WTC11 (cell line): ENCODE measurements around the gene CD244. TPM values are rescaled to one million over a fixed set of nuclear protein-coding genes. Genes with fewer than 3 reads are reported as not detected.

ENCODE experiments used
- ATAC-seq: fragments of 200-7000 bp; cut with Tn5 transposase; 2 replicates; pipeline ENCODE4 v1.10.0; 2021; ENCODE audit warnings: mild to moderate bottlenecking, moderate library complexity
- CTCF ChIA-PET: fragments of 300-600 bp; sonication (Branson Sonifier 250); formaldehyde crosslinking; loops from one replicate; lab custom pipeline; 2021; ENCODE audit warnings: antibody characterized with exemption; lab: Charles Lee
- POLR2A ChIA-PET: fragments of 350-600 bp; sonication (Branson Sonifier 250); formaldehyde crosslinking; loops from one replicate; lab custom pipeline; 2021; ENCODE audit warnings: antibody characterized with exemption; lab: Charles Lee
- DNase-seq: peaks from one replicate; pipeline ENCODE4 v3.0.0; 2021; ENCODE audit warnings: low spot score
- H3K27ac Mint-ChIP-seq: 2 replicates; pipeline ENCODE4 v1.8.0; 2021; ENCODE audit warnings: mixed read lengths
- H3K27me3 Mint-ChIP-seq: 2 replicates; pipeline ENCODE4 v1.8.0; 2021; ENCODE audit warnings: low read depth, mild to moderate bottlenecking, moderate library complexity, mixed read lengths
- H3K36me3 Mint-ChIP-seq: 2 replicates; pipeline ENCODE4 v1.8.0; 2021; ENCODE audit warnings: mixed read lengths
- H3K4me1 Mint-ChIP-seq: 2 replicates; pipeline ENCODE4 v1.8.0; 2022; ENCODE audit warnings: mixed read lengths
- H3K4me3 Mint-ChIP-seq: 2 replicates; pipeline ENCODE4 v1.8.0; 2021; ENCODE audit warnings: mild to moderate bottlenecking, moderate library complexity, mixed read lengths
- H3K9me3 Mint-ChIP-seq: 2 replicates; pipeline ENCODE4 v1.8.0; 2021; ENCODE audit warnings: mixed read lengths
- RORB ChIP-seq: fragments of 250-450 bp; sonication (Bioruptor Pico); IDR thresholded peaks from 2 replicates; pipeline ENCODE4 v1.9.0; 2021; ENCODE audit warnings: mild to moderate bottlenecking
- SMAD3 ChIP-seq: sonication (generic); formaldehyde crosslinking; IDR thresholded peaks from 2 replicates; pipeline ENCODE4 v1.8.0; 2022; ENCODE audit warnings: missing genetic modification reagents, mild to moderate bottlenecking, borderline replicate concordance
- SMAD4 ChIP-seq: sonication (generic); formaldehyde crosslinking; IDR thresholded peaks from 2 replicates; pipeline ENCODE4 v1.8.0; 2022; ENCODE audit warnings: mild to moderate bottlenecking, missing genetic modification reagents
- SP1 ChIP-seq: sonication (generic); formaldehyde crosslinking; conservative IDR thresholded peaks from 2 replicates; pipeline ENCODE4 v1.8.1; 2022; ENCODE audit warnings: missing genetic modification reagents
- TP53 ChIP-seq: sonication (generic); formaldehyde crosslinking; IDR thresholded peaks from 2 replicates; pipeline ENCODE4 v1.8.1; 2023; ENCODE audit warnings: mild to moderate bottlenecking, missing genetic modification reagents
- ZNF138 ChIP-seq: sonication (generic); formaldehyde crosslinking; conservative IDR thresholded peaks from 2 replicates; pipeline ENCODE4 v1.8.1; 2022; ENCODE audit warnings: mild to moderate bottlenecking, moderate library complexity, missing genetic modification reagents
- ZNF317 ChIP-seq: sonication (generic); formaldehyde crosslinking; IDR thresholded peaks from 2 replicates; pipeline ENCODE4 v1.8.1; 2023; ENCODE audit warnings: low read depth, mild to moderate bottlenecking, moderate library complexity, missing genetic modification reagents, borderline replicate concordance
- ZNF423 ChIP-seq: fragments of 250-450 bp; sonication (Bioruptor Pico); IDR thresholded peaks from 2 replicates; pipeline ENCODE4 v2.1.2; 2022; ENCODE audit warnings: mild to moderate bottlenecking, moderate library complexity
- total RNA-seq: library from RNA; stranded (reverse); gene quantifications from 3 replicates; pipeline ENCODE4 v1.2.3, GENCODE V29; 2021
- TF ChIP-seq, protein P1 (sequence below): sonication (generic); formaldehyde crosslinking; IDR thresholded peaks from 2 replicates; pipeline ENCODE4 v1.8.1; 2022; ENCODE audit warnings: missing genetic modification reagents, borderline replicate concordance
- TF ChIP-seq, protein P2 (sequence below): sonication (generic); formaldehyde crosslinking; IDR thresholded peaks from 2 replicates; pipeline ENCODE4 v1.8.0; 2022; ENCODE audit warnings: mild to moderate bottlenecking, missing genetic modification reagents
- TF ChIP-seq, protein P3 (sequence below): sonication (generic); formaldehyde crosslinking; IDR thresholded peaks from 2 replicates; pipeline ENCODE4 v1.8.1; 2023; ENCODE audit warnings: mild to moderate bottlenecking, missing genetic modification reagents
- TF ChIP-seq, protein P4 (sequence below): sonication (generic); formaldehyde crosslinking; IDR thresholded peaks from 2 replicates; pipeline ENCODE4 v1.8.0; 2022; ENCODE audit warnings: mild to moderate bottlenecking, missing genetic modification reagents
- TF ChIP-seq, protein P5 (sequence below): sonication (generic); formaldehyde crosslinking; IDR thresholded peaks from 2 replicates; pipeline ENCODE4 v1.8.0; 2022; ENCODE audit warnings: mild to moderate bottlenecking, missing genetic modification reagents
- TF ChIP-seq, protein P6 (sequence below): fragments of 200-600 bp; IDR thresholded peaks from 2 replicates; pipeline ENCODE4 v1.8.0; 2022; ENCODE audit warnings: antibody characterized with exemption

CD244 gene
- total RNA-seq, 1 experiment from 2014 or later, result not detected

DNA sequence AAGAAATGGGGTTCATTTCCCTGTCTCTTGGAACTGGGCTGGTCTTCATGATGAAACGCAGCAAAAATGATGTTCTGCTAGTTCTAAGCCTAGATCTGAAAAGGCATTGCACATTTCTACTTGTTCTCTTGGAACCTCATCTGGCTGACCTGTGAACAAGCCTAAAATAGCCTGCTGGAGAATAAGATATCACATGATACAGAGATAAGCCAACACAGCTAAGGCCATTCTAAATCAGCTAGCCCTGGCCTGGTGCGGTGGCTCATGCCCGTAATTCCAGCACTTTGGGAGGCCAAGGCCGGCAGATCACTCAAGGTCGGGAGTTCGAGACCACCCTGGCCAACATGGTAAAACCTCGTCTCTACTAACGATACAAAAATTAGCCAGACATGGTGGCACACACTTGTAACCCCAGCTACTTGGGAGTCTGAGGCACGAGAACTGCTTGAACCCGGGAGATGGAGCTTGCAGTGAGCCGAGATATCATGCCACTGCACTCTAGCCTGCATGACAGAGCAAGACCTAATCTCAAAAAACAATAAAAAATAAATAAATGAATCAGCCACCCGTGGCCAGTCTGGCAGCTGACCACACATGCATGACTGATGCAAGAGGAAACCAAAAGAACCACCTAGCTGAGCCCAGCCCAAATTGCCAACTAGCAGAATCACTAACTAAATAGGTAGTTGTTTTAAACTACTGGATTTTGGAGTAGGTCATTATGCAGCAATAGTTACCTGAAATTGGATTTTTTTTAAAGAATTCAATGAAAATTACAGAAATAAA is 18.0 kb downstream of the CD244 start (continued):
- TF ChIP-seq, protein P1, sequence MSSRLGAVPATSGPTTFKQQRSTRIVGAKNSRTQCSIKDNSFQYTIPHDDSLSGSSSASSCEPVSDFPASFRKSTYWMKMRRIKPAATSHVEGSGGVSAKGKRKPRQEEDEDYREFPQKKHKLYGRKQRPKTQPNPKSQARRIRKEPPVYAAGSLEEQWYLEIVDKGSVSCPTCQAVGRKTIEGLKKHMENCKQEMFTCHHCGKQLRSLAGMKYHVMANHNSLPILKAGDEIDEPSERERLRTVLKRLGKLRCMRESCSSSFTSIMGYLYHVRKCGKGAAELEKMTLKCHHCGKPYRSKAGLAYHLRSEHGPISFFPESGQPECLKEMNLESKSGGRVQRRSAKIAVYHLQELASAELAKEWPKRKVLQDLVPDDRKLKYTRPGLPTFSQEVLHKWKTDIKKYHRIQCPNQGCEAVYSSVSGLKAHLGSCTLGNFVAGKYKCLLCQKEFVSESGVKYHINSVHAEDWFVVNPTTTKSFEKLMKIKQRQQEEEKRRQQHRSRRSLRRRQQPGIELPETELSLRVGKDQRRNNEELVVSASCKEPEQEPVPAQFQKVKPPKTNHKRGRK (CRISPR knock-in tag), result no peak
- TF ChIP-seq, protein P2, sequence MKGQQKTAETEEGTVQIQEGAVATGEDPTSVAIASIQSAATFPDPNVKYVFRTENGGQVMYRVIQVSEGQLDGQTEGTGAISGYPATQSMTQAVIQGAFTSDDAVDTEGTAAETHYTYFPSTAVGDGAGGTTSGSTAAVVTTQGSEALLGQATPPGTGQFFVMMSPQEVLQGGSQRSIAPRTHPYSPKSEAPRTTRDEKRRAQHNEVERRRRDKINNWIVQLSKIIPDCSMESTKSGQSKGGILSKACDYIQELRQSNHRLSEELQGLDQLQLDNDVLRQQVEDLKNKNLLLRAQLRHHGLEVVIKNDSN (CRISPR knock-in tag), result no peak
- TF ChIP-seq TP53 (CRISPR knock-in tag) (no peak), ZNF138 (CRISPR knock-in tag) (no peak)
- TF ChIP-seq, protein P3, sequence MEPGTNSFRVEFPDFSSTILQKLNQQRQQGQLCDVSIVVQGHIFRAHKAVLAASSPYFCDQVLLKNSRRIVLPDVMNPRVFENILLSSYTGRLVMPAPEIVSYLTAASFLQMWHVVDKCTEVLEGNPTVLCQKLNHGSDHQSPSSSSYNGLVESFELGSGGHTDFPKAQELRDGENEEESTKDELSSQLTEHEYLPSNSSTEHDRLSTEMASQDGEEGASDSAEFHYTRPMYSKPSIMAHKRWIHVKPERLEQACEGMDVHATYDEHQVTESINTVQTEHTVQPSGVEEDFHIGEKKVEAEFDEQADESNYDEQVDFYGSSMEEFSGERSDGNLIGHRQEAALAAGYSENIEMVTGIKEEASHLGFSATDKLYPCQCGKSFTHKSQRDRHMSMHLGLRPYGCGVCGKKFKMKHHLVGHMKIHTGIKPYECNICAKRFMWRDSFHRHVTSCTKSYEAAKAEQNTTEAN (CRISPR knock-in tag), result no peak

DNA sequence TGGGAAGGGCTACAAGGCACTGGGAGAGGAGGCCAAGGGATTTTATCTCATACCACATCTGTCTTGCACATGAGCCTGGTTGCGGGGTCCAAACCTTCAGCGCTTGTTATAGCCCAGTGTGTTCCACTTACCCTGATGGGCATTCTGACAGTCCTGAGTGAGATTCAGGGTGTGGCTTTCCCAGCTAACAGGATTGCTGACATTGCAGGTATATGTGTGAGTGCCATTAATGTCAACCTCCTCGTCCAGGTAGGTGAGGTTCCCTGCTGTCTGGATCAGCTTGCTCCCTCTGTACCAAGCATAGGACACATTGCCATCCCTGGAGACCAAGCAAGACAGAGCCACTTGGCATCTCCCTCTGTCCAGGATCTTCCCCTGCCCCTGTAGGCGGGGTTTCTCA is 21.6 kb downstream of the CD244 start:
- Mint-ChIP-seq H3K27me3 (no peaks in the 10 kb centered on the region; the same call in 1 of the 2 replicates), H3K4me1 (peaks cover 12% of the 10 kb centered on the region), H3K4me3 (no peak overlapping the region), H3K9me3 (peaks cover 4% of the 10 kb centered on the region), H3K27ac (no peak overlapping the region), H3K36me3 (no peaks in the 10 kb centered on the region)
- ATAC-seq (no peak), DNase-seq (no peak)
- CTCF ChIA-PET, result interaction anchor here (1.5 kb wide), 1 partner anchor 113 kb away, joined by 5 read pairs; the partner anchor contains the start of gene ITLN2
- TF ChIP-seq, protein P4, sequence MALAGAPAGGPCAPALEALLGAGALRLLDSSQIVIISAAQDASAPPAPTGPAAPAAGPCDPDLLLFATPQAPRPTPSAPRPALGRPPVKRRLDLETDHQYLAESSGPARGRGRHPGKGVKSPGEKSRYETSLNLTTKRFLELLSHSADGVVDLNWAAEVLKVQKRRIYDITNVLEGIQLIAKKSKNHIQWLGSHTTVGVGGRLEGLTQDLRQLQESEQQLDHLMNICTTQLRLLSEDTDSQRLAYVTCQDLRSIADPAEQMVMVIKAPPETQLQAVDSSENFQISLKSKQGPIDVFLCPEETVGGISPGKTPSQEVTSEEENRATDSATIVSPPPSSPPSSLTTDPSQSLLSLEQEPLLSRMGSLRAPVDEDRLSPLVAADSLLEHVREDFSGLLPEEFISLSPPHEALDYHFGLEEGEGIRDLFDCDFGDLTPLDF (CRISPR knock-in tag), result no peak
- TF ChIP-seq, protein P5, sequence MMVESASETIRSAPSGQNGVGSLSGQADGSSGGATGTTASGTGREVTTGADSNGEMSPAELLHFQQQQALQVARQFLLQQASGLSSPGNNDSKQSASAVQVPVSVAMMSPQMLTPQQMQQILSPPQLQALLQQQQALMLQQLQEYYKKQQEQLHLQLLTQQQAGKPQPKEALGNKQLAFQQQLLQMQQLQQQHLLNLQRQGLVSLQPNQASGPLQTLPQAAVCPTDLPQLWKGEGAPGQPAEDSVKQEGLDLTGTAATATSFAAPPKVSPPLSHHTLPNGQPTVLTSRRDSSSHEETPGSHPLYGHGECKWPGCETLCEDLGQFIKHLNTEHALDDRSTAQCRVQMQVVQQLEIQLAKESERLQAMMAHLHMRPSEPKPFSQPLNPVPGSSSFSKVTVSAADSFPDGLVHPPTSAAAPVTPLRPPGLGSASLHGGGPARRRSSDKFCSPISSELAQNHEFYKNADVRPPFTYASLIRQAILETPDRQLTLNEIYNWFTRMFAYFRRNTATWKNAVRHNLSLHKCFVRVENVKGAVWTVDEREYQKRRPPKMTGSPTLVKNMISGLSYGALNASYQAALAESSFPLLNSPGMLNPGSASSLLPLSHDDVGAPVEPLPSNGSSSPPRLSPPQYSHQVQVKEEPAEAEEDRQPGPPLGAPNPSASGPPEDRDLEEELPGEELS (CRISPR knock-in tag), result no peak
- no peak for TF ChIP-seq RORB (CRISPR knock-in tag)
- no peak for TF ChIP-seq ZNF138 (CRISPR knock-in tag)
- no peak for TF ChIP-seq SMAD4 (CRISPR knock-in tag)
- TF ChIP-seq SP1 (CRISPR knock-in tag), result no peak
- POLR2A ChIA-PET, result no interaction called here

DNA sequence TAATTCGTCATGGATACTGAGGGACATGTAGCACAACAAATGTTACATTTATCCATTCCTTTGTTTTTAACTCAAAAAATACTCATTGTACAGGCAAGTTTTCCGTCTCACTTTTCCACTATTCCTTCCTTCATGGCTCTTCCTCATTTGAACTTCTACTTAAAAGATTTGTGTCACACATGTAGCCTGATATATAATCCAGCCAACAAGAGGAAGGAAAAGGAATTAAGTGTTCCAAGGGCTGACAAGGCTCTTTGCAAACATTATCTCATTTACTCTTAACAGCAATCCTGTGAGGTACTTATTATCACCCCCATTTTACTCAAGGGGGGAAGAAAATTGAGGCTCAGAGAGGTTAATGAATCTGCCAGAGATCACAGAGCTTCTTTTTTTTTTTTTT is 22.9 kb downstream of the CD244 start:
- ChIA-PET POLR2A (no interaction called here), CTCF (interaction anchor here (1.2 kb wide), 1 partner anchor 62 kb away, joined by 5 read pairs; no protein-coding TSS in a partner anchor)
- TF ChIP-seq, protein P6, sequence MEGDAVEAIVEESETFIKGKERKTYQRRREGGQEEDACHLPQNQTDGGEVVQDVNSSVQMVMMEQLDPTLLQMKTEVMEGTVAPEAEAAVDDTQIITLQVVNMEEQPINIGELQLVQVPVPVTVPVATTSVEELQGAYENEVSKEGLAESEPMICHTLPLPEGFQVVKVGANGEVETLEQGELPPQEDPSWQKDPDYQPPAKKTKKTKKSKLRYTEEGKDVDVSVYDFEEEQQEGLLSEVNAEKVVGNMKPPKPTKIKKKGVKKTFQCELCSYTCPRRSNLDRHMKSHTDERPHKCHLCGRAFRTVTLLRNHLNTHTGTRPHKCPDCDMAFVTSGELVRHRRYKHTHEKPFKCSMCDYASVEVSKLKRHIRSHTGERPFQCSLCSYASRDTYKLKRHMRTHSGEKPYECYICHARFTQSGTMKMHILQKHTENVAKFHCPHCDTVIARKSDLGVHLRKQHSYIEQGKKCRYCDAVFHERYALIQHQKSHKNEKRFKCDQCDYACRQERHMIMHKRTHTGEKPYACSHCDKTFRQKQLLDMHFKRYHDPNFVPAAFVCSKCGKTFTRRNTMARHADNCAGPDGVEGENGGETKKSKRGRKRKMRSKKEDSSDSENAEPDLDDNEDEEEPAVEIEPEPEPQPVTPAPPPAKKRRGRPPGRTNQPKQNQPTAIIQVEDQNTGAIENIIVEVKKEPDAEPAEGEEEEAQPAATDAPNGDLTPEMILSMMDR, result no peak
- TF ChIP-seq SMAD3 (CRISPR knock-in tag) (no peak), ZNF423 (CRISPR knock-in tag) (no peak), ZNF317 (no peak)
- Mint-ChIP-seq H3K27ac (no peak overlapping the region), H3K27me3 (no peaks in the 10 kb centered on the region; the same call in 1 of the 2 replicates), H3K4me3 (no peak overlapping the region), H3K4me1 (peaks cover 13% of the 10 kb centered on the region), H3K9me3 (no peaks in the 10 kb centered on the region), H3K36me3 (no peaks in the 10 kb centered on the region)
- ATAC-seq (no peak), DNase-seq (no peak)
